HT1080 (cell line): ENCODE results near the gene TGFB3. TPM values are rescaled to one million over a fixed set of nuclear protein-coding genes. Genes with fewer than 3 reads are reported as not detected.
"Not testable (repeated sequence)": the region's sequence is repeated elsewhere in the genome, so short reads cannot be mapped to it uniquely, and the experiment has no call there.

ENCODE experiments used
- DNase-seq: peaks from one replicate; pipeline ENCODE4 v3.0.0-alpha.2; 2015; ENCODE audit warnings: low read depth
- total RNA-seq: library from RNA; depleted of rRNA; stranded (reverse); fragments of >200 nt; shearing (Covaris generic); gene quantifications from 2 replicates; pipeline ENCODE4 v1.2.3, GENCODE V29; 2014

TGFB3 gene
- total RNA-seq, 1 experiment from 2014 or later = 4.0 TPM

DNA sequence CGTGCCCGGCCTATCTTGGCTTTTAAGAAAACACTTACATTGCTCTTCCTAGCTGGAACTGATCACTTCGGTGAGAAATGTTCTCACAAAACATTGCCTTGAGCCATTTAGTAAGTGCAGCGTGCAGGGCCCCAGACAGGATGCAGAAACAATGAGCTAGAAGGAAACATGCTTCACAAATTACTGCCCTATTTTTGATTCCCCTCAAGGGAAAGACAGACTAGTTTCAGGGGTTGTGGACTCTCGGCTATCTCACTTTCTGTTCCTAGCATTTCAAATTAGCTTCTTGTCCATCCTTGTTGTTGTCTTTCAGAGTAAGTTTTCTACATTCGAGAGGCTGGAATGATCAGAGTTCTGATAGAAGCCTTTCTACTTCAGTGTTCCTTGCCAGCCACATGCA is 21.6 kb downstream of the TGFB3 start:
- no peak for DNase-seq

DNA sequence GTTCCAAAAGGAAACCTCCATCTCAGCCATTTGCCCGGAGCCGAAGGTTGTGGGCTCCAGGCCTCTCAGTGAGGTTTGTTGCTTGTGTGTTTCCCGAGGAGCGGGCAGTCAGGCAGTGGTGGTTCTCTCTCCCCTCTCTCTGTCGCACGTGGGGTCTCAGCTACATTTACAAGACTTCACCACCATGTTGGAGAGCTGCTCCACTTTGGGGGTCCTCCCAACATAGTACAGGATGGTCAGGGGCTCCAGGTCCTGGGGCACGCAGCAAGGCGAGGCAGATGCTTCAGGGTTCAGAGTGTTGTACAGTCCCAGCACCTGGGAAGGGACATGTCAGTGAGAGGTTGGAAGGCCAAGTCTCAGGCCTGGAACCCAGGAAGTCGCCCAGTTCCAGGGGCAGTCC is 22.8 kb downstream of the TGFB3 start:
- no peak for DNase-seq

DNA sequence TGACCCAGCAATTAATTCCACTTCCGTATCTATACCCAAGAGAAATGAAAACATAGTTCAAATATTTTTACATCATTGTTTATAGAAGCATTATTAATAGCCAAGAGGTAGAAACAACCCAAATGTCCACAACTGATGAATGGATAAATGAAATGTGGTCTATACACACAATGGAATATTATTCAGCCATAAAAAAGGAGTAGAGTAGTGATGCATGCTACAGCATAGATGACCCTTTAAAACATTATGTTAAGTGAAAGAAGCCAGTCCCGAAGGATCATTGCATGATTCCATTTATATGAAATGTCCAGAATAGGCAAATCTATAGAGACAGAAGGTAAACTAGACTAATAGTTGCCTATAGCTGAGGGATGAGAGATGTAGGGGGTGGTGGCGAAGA is 29.3 kb downstream of the TGFB3 start:
- no peak for DNase-seq

- DNase-seq = no peak
These were observed 35.0 kb downstream of the TGFB3 start for GRCh38 chr14:75946785-75947184.

- no peak for DNase-seq
These were observed 37.1 kb downstream of the TGFB3 start for GRCh38 chr14:75944607-75945241.

DNA sequence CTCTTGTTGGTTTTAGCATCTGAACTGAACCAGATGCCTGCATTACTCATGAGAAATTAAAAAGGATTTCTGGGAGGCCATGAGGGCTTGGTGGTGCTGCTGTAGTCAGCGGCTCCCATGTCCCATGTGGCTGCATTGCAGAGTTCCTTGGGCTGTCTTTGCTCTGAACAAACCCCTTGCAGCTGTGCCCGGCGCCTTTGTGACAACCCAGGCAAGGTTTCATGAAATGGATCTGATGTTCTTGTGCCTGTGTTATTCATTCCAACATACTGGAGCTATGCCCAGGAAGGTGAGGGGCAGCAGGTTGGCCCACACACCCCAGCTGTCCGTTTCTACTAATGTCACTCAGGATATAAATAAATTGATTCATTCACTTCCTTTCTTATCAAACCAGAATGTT is 40.8 kb downstream of the TGFB3 start:
- no peak for DNase-seq

GRCh38 chr14:75939200-75939599 is 42.6 kb downstream of the TGFB3 start:
- no peak for DNase-seq

DNA sequence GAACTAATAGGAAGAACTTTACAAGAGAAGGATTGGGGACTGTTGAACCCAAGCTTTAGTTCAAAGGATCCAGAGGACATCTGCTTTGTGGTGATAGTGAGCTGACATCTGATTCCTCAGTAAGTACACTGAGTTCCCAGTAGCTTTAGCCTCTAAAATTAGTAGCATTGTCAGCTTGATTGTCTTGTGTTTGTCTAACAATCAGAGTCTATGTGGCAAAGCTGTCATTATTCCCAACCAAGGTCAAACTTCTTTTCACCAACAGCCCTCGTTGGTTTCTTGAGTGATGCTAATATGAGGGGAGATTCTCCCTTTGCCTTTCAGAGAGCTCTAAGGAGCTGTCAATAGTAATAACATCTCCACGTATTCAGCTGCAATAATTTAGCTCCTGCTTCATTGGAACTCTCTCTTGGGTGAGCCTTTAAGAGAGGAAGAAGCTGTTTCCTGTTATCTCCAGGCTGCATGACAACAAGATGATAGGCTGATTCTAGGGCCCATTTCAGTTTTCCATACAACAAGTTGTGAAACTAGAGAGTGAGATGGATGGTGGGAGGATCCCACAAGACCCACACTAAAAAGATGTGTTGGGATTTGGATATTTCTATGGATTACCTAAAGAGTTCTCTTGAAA is 46.7 kb downstream of the TGFB3 start:
- DNase-seq = no peak

DNA sequence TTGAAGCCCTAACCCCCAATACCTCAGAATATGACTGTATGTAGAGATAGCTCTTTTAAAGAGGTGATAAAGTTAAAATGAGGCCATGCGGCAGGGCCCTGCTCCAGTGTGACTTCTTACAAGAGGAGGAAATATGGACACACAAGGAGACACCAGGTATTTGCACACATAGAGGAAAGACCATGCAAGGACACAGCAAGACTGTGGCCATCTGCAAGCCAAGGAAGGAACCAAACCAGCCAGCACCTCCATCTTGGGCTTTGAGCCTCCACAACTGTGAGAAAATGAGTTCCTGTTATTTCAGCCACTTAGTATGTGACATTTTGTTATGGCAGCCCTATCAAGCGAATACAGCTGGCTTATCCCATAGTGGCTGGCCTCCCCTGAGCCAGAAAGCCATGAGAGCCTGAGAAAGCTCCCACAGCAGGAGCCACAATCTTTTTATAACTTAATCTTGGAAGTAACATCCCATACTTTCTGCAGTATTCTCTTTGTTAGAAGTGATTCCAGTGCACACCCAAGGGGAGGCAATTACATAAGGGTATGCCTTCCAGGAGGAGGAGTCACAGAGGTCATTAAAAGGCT is 48.0 kb downstream of the TGFB3 start:
- no peak for DNase-seq

GRCh38 chr14:75928690-75929181 is 53.1 kb downstream of the TGFB3 start:
- no peak for DNase-seq

GRCh38 chr14:75927564-75928087 is 54.2 kb downstream of the TGFB3 start:
- no peak for DNase-seq

- no peak for DNase-seq
These were observed 55.2 kb downstream of the TGFB3 start for GRCh38 chr14:75926431-75927115.

- DNase-seq = not testable (repeated sequence)
These were observed 56.5 kb downstream of the TGFB3 start for GRCh38 chr14:75925141-75925840.

DNA sequence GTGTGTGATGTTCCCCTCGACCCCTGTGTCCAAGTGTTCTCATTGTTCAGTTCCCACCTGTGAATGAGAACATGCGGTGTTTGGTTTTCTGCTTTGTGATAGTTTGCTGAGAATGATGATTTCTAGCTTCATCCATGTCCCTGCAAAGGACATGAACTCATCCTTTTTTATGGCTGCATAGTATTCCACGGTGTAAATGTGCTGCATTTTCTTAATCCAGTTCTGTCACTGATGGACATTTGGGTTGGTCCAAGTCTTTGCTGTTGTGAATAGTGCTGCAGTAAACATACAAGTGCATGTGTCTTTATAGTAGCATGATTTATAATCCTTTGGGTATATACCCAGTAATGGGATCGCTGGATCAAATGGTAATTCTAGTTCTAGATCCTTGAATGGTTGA is 61.4 kb downstream of the TGFB3 start:
- not testable (repeated sequence) for DNase-seq

- no peak for DNase-seq
These were observed 63.9 kb downstream of the TGFB3 start for GRCh38 chr14:75917946-75918335.

DNA sequence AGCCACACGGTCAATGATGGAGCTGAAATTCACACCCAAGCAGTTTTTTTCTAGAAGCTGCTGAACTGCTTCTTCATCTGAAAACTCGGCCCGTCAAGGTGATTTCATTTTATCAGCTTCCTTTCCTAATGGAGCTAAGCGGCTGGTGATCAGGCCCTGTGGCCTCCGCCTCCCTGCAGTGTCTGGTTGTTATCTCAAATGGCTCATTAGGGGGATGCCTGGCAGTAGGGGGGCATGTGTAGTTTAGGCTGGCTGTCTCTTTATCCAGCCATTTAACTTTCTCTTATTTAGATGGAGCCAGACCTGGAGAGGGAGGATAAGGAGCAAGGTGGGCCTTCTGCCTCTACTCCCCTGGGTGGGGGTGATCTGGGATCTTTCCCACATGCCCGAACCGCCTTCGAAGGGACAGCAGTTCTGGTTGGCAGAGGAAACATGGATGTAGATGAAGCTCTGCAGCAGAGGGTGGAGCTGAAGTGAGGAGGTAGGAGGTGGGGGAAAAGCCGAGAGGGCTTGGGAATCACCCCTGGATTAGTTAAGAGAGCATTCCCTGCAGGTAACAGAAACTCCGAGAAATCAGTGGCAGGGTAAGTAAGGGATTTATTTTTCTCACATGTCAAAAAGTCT is 64.4 kb downstream of the TGFB3 start:
- DNase-seq = no peak

GRCh38 chr14:75915045-75915444 is 66.8 kb downstream of the TGFB3 start:
- DNase-seq = no peak

DNA sequence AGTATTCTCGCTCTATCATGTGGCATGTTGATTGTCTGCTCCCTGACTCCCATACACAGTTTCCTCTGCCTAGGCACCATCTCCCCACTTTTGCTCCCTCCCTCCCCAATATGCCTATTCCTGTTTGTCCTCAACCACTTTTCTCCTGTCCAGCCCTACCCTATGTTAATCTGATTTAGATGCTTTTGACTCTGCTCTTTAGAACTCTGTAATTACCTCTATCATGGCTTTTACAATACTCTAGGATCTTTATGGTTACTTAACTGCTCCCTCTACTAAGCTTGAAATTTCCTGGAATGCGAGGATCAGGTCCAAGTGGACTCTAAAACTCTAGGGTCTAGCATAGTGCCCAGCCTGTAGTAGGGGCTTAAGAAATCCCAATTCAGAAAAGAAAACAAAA is 68.6 kb downstream of the TGFB3 start:
- no peak for DNase-seq

- DNase-seq = no peak
These were observed 69.9 kb downstream of the TGFB3 start for GRCh38 chr14:75911883-75912282.

- peak; percentile 24 for DNase-seq
These were observed 71.7 kb downstream of the TGFB3 start for GRCh38 chr14:75910048-75910447.

- DNase-seq = no peak
These were observed 72.2 kb downstream of the TGFB3 start for GRCh38 chr14:75909630-75910029.
